GM03348 (cell line): ENCODE data around the gene EXD3.

Experiments
- DNase-seq: peaks from one replicate; pipeline ENCODE4 v3.0.0; 2012; ENCODE audit warnings: low spot score

Gene EXD3

GRCh38 chr9:137294681-137295237 is 128.2 kb downstream of the EXD3 start:
- DNase-seq = no peak

GRCh38 chr9:137294091-137294680 is 128.8 kb downstream of the EXD3 start:
- DNase-seq = peak; percentile 55

GRCh38 chr9:137293482-137294090 is 129.4 kb downstream of the EXD3 start:
- no peak for DNase-seq

GRCh38 chr9:137293094-137293481 is 129.9 kb downstream of the EXD3 start:
- no peak for DNase-seq

GRCh38 chr9:137286975-137287383 is 136.0 kb downstream of the EXD3 start:
- DNase-seq = peak; percentile 67

- no peak for DNase-seq
These were observed 141.4 kb downstream of the EXD3 start for GRCh38 chr9:137281345-137282116.

GRCh38 chr9:137280474-137281344 is 142.3 kb downstream of the EXD3 start:
- peak; percentile 71 for DNase-seq

- DNase-seq = no peak
These were observed 143.1 kb downstream of the EXD3 start for GRCh38 chr9:137279741-137280473.

- no peak for DNase-seq
These were observed 143.9 kb downstream of the EXD3 start for GRCh38 chr9:137278721-137279711.

- no peak for DNase-seq
These were observed 144.8 kb downstream of the EXD3 start for GRCh38 chr9:137278061-137278701.

GRCh38 chr9:137277329-137278041 is 145.5 kb downstream of the EXD3 start, which contains the start of gene TOR4A:
Gene TOR4A (plus strand): TSS chr9:137277726. CDS start chr9:137278690, 964 bp downstream.
- peak; percentile 93 for DNase-seq

GRCh38 chr9:137276473-137277328 is 146.3 kb downstream of the EXD3 start:
- peak; percentile 80 for DNase-seq

- DNase-seq = no peak
These were observed 147.1 kb downstream of the EXD3 start for GRCh38 chr9:137275588-137276472.

GRCh38 chr9:137275203-137275587 is 147.8 kb downstream of the EXD3 start:
- no peak for DNase-seq

GRCh38 chr9:137273611-137274320 is 149.2 kb downstream of the EXD3 start:
- no peak for DNase-seq

- no peak for DNase-seq
These were observed 149.9 kb downstream of the EXD3 start for GRCh38 chr9:137273095-137273490.
